ENCODE data around the gene ABLIM3. TPM values are rescaled to one million over a fixed set of nuclear protein-coding genes. Genes with fewer than 3 reads are reported as not detected.

Gene ABLIM3
- total and polyA plus RNA-seq, 2 donors (not counting 3 experiments of a cell fraction or from before 2014, with no cell fraction given) = 16.7 to 42.1 TPM

DNA sequence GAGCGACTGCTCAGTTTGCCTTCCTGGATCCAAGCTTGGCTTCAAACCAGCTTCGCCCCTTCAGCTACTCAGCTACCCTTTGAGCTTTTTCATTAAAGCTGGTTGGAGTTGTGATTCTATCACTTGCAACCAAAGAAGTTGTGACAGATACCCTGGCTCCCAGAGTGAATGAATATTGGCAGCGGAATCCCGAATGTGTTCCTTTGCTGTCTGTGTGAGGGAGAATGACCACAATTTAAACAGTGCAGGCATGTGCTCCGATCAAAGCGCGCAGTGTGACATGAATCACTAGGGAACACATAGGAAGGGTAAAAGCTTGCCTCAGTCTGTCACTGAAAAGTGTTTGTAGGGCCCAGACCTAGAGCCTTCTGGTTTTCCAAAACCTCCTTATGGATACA, 123.8 kb downstream of the ABLIM3 start:
- Histone ChIP-seq H3K36me3 (ENCODE audit: control insufficient read depth in 2 of 2, extremely low read depth in 1 of 2, insufficient read depth in 2 of 2, low read length in 2 of 2) (no peaks in the 10 kb centered on the region), H3K4me3 (replicated peaks in 1 of 3; ENCODE audit: insufficient read depth in 1 of 3, low read depth in 1 of 3, low read length in 3 of 3) (no peak overlapping the region), H3K9me3 (replicated peaks; ENCODE audit: control insufficient read depth, insufficient read depth, low read length) (peaks cover 2% of the 10 kb centered on the region), H3K9ac (replicated peaks; ENCODE audit: extremely low read depth, insufficient read depth, low read length) (no peak overlapping the region), H2AFZ (ENCODE audit: low read depth, low read length) (no peak overlapping the region), H3K27me3 (ENCODE audit: control insufficient read depth in 2 of 2, insufficient read depth in 2 of 2, low read length in 2 of 2) (peaks cover 0 to 1% of the 10 kb centered on the region in 2 experiments), H3K27ac (ENCODE audit: insufficient read depth, low read depth, low read length) (no peak overlapping the region), H3K9me1 (replicated peaks; ENCODE audit: control insufficient read depth, extremely low read depth, insufficient read depth, low read length) (no peaks in the 10 kb centered on the region), H3K4me2 (ENCODE audit: insufficient read depth, low read length) (no peak overlapping the region), H3K4me1 (ENCODE audit: control insufficient read depth, extremely low read depth, insufficient read depth, low read length) (peaks cover 3% of the 10 kb centered on the region), H4K20me1 (replicated peaks; ENCODE audit: control insufficient read depth, extremely low read depth, insufficient read depth, low read length) (no peaks in the 10 kb centered on the region), H3K79me2 (ENCODE audit: control insufficient read depth, insufficient read depth, low read length) (no peaks in the 10 kb centered on the region)
- FAIRE-seq (no peak), DNase-seq (ENCODE audit: low read depth, low spot score) (no peak)
- CTCF ChIA-PET = interaction anchor here (0.6 to 4.9 kb wide), 52 partner anchors 8 to 534 kb away, joined by 3 to 81 read pairs (median 6); partner anchors contain the start of genes ABLIM3, ARHGEF37, GRPEL2 and PCYOX1L
- POLR2A ChIA-PET = interaction anchor here (0.9 kb wide), 1 partner anchor 93 kb away, joined by 3 read pairs; the partner anchor contains the start of gene PCYOX1L
- no TSS peak for BruUV-seq (replicated peaks)
- dilution Hi-C loops (cut with MboI; ENCODE audit: extremely low pct_ligation_motif_present, low sequenced_read_pairs) = no loop called here
- no peak for TF ChIP-seq POLR2A (IDR thresholded peaks at IDR 0.05; ENCODE audit: low read depth, low read length)
- TF ChIP-seq FOS (IDR thresholded peaks at IDR 0.05; ENCODE audit: borderline replicate concordance, insufficient read depth, low read length) = no peak
- TF ChIP-seq, protein P1, sequence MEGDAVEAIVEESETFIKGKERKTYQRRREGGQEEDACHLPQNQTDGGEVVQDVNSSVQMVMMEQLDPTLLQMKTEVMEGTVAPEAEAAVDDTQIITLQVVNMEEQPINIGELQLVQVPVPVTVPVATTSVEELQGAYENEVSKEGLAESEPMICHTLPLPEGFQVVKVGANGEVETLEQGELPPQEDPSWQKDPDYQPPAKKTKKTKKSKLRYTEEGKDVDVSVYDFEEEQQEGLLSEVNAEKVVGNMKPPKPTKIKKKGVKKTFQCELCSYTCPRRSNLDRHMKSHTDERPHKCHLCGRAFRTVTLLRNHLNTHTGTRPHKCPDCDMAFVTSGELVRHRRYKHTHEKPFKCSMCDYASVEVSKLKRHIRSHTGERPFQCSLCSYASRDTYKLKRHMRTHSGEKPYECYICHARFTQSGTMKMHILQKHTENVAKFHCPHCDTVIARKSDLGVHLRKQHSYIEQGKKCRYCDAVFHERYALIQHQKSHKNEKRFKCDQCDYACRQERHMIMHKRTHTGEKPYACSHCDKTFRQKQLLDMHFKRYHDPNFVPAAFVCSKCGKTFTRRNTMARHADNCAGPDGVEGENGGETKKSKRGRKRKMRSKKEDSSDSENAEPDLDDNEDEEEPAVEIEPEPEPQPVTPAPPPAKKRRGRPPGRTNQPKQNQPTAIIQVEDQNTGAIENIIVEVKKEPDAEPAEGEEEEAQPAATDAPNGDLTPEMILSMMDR (IDR thresholded peaks at IDR 0.05; ENCODE audit: extremely low read depth in 1 of 2, insufficient read depth in 1 of 2, low read depth in 1 of 2, low read length in 2 of 2) = no peak
- no peak for TF ChIP-seq MAX (IDR thresholded peaks at IDR 0.05; ENCODE audit: insufficient read depth, insufficient read length)
- TF ChIP-seq POLR2AphosphoS5 (IDR thresholded peaks at IDR 0.05; ENCODE audit: insufficient read depth, low read depth, low read length) = no peak
- no peak for TF ChIP-seq JUN (IDR thresholded peaks at IDR 0.05; ENCODE audit: borderline replicate concordance, insufficient read depth, insufficient read length, low read depth)
- TF ChIP-seq MYC (IDR thresholded peaks at IDR 0.05; ENCODE audit: low read depth, low read length) = no peak
- TF ChIP-seq GATA2 (IDR thresholded peaks at IDR 0.05; ENCODE audit: insufficient read depth, insufficient read length, low read depth, low read length) = no peak
- no peak for TF ChIP-seq EZH2 (IDR thresholded peaks at IDR 0.05; ENCODE audit: borderline replicate concordance, low read depth, low read length, severe bottlenecking)
- intact Hi-C loops (cut with micrococcal nuclease) = loop anchor here (1.0 to 2.0 kb wide), 6 partner anchors 46 to 298 kb away; no protein-coding TSS in a partner anchor
